Activated naive CD8-positive, alpha-beta T cell treated with anti-CD3 and anti-CD28 coated beads, Interleukin-2, amount 10 ng/mL, durations not matched to agents 7 days and 5 days (primary cell): ENCODE data around the gene SIGLEC10. TPM values are rescaled to one million over a fixed set of nuclear protein-coding genes. Genes with fewer than 3 reads are reported as not detected.
"Not testable (repeated sequence)": the region's sequence is repeated elsewhere in the genome, so short reads cannot be mapped to it uniquely, and the experiment has no call there.

ENCODE experiments used
- ATAC-seq: fragments of 150-1000 bp; cut with Tn5 transposase; one replicate; pipeline ENCODE4 v1.10.0; 2021; ENCODE audit warnings: low read depth, moderate library complexity
- POLR2A ChIA-PET: fragments of 350-600 bp; sonication (Branson Sonifier 250); formaldehyde crosslinking; loops from one replicate; lab custom pipeline; 2021; ENCODE audit warnings: antibody characterized with exemption; lab: Charles Lee
- DNase-seq: peaks from one replicate; pipeline ENCODE4 v3.0.0; 2021
- H3K27ac Mint-ChIP-seq: one replicate; pipeline ENCODE4 v1.8.0; 2022; ENCODE audit warnings: mild to moderate bottlenecking, mixed read lengths
- H3K27me3 Mint-ChIP-seq: one replicate; pipeline ENCODE4 v1.8.0; 2022; ENCODE audit warnings: mild to moderate bottlenecking, moderate library complexity, mixed read lengths
- H3K36me3 Mint-ChIP-seq: one replicate; pipeline ENCODE4 v1.8.0; 2021; ENCODE audit warnings: mild to moderate bottlenecking, mixed read lengths
- H3K4me1 Mint-ChIP-seq: one replicate; pipeline ENCODE4 v1.8.0; 2021; ENCODE audit warnings: mixed read lengths
- H3K4me3 Mint-ChIP-seq: one replicate; pipeline ENCODE4 v1.8.0; 2022; ENCODE audit warnings: mild to moderate bottlenecking, moderate library complexity, mixed read lengths
- H3K9me3 Mint-ChIP-seq: one replicate; pipeline ENCODE4 v1.8.0; 2021; ENCODE audit warnings: mixed read lengths
- total RNA-seq, 2 experiments: library from RNA; stranded (reverse); gene quantifications; one replicate each; pipeline ENCODE4 v1.2.3, GENCODE V29; 2021

SIGLEC10 gene
- total RNA-seq: under 1 TPM; 0.91 to 0.96 TPM

- Mint-ChIP-seq H3K36me3 (no peaks in the 10 kb centered on the region), H3K27ac (peak within 1 kb of the TSS; percentile 61), H3K9me3 (no peaks in the 10 kb centered on the region), H3K4me3 (peak within 1 kb of the TSS; percentile 32), H3K27me3 (peaks cover 21% of the 10 kb centered on the region), H3K4me1 (peaks cover 10% of the 10 kb centered on the region)
- ATAC-seq: peak; percentile 74
- POLR2A ChIA-PET: interaction anchor here (1.1 kb wide), 1 partner anchor 22 kb away, joined by 7 read pairs; no protein-coding TSS in a partner anchor
- peak; percentile 47 for DNase-seq
Observed at GRCh38 chr19:51417107-51417809, at the start of gene SIGLEC10. Gene SIGLEC10, minus strand, starts transcription at chr19:51417642. Its CDS starts 61 bp downstream, at chr19:51417581.

GRCh38 chr19:51466723-51467122, 49.3 kb upstream of the SIGLEC10 start:
- Mint-ChIP-seq H3K4me3 (no peak overlapping the region), H3K4me1 (peaks cover 15% of the 10 kb centered on the region), H3K27ac (no peak overlapping the region), H3K9me3 (no peaks in the 10 kb centered on the region), H3K36me3 (no peaks in the 10 kb centered on the region), H3K27me3 (peaks cover 66% of the 10 kb centered on the region)
- DNase-seq: no peak
- POLR2A ChIA-PET: no interaction called here
- no peak for ATAC-seq

- Mint-ChIP-seq H3K27me3 (peaks cover 74% of the 10 kb centered on the region), H3K4me1 (peaks cover 18% of the 10 kb centered on the region)
- POLR2A ChIA-PET, DNase-seq, H3K4me3 Mint-ChIP-seq, H3K27ac Mint-ChIP-seq, H3K36me3 Mint-ChIP-seq, H3K9me3 Mint-ChIP-seq: not testable (repeated sequence)
- peak; percentile 39 for ATAC-seq
Observed at GRCh38 chr19:51463976-51464581, 46.6 kb upstream of the SIGLEC10 start.

DNA sequence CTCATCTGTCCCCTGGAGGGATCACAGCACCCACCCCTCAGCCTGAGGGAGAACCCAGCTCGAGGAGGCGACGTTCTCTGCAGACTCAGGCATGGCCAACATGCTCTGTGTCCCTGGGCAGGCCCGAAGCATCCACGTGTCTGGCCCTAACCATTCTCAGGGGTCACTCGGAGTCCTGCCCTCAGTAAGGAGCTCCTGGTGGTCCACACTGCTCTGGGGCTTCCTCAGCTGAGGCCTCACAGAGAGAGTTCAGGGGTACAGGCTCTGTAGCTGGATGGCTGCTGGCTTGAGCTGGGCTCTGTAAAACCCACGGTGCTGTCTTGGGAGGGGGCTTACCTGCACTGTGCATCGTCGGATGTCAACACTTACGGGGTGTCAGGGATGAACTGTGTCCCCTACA, 45.2 kb upstream of the SIGLEC10 start:
- H3K27ac Mint-ChIP-seq: no peak overlapping the region
- H3K4me3 Mint-ChIP-seq: no peak overlapping the region

DNA sequence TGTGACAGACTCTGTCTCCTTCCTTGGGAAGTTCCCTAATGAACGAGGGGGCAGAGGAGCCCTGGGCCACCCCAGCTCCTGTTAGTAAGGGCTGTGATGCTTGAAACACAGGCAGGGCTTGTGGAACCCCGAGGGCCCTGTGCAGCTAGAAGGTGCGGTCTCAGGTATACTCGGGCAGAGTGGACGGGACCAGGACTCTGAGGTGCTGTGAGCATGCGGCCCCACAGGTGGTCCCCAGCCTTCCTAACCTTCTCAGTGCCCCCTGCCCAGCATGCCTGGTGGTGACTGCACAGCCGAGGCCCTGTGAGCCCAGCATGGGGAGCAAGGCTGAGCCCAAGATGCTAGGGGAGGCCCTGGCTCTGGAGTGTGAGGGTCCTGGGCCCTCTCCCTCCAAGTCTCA, 44.8 kb upstream of the SIGLEC10 start:
- H3K36me3 Mint-ChIP-seq: no peaks in the 10 kb centered on the region
- H3K4me3 Mint-ChIP-seq: no peak overlapping the region
- peaks cover 6% of the 10 kb centered on the region for H3K4me1 Mint-ChIP-seq
- H3K27ac Mint-ChIP-seq: no peak overlapping the region
- DNase-seq: no peak
- peaks cover 65% of the 10 kb centered on the region for H3K27me3 Mint-ChIP-seq
- POLR2A ChIA-PET: interaction anchor here (2.1 kb wide), 1 partner anchor 21 kb away, joined by 5 read pairs; no protein-coding TSS in a partner anchor
- H3K9me3 Mint-ChIP-seq: no peaks in the 10 kb centered on the region
- no peak for ATAC-seq

More for the DNA sequence above, 45.2 kb upstream of the SIGLEC10 start:
- H3K4me1 Mint-ChIP-seq: peaks cover 8% of the 10 kb centered on the region
- POLR2A ChIA-PET: interaction anchor here (2.1 kb wide), 1 partner anchor 21 kb away, joined by 5 read pairs; no protein-coding TSS in a partner anchor
- H3K36me3 Mint-ChIP-seq: no peaks in the 10 kb centered on the region
- ATAC-seq: no peak
- DNase-seq: no peak
- H3K9me3 Mint-ChIP-seq: no peaks in the 10 kb centered on the region
- peaks cover 69% of the 10 kb centered on the region for H3K27me3 Mint-ChIP-seq

DNA sequence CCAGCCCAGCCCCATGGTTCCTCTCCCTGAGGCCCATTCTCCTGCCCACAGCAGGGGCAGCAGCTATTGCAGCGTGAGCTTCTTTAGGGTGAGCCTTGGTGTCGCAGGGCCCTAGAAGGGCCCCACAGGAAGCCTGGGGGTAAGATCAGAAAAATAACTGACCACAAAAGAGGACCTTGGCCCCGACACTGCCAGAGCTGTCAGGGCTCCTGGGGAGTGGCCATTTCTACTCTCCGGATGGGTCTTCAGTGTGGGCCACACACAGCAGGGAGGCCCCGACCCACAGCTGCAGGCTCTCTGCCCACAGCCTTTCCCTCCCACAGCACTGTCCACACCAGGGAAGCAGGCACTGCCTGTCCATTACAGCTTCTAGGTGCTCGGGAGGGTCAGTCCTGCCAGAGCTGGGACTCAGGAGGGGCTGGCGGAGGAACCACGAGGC, 44.3 kb upstream of the SIGLEC10 start:
- Mint-ChIP-seq H3K27ac (no peak overlapping the region), H3K4me3 (no peak overlapping the region), H3K9me3 (no peaks in the 10 kb centered on the region), H3K4me1 (peaks cover 6% of the 10 kb centered on the region), H3K27me3 (peaks cover 63% of the 10 kb centered on the region), H3K36me3 (no peaks in the 10 kb centered on the region)
- no peak for DNase-seq
- ATAC-seq: no peak
- POLR2A ChIA-PET: interaction anchor here (2.1 kb wide), 1 partner anchor 20 kb away, joined by 5 read pairs; no protein-coding TSS in a partner anchor

DNA sequence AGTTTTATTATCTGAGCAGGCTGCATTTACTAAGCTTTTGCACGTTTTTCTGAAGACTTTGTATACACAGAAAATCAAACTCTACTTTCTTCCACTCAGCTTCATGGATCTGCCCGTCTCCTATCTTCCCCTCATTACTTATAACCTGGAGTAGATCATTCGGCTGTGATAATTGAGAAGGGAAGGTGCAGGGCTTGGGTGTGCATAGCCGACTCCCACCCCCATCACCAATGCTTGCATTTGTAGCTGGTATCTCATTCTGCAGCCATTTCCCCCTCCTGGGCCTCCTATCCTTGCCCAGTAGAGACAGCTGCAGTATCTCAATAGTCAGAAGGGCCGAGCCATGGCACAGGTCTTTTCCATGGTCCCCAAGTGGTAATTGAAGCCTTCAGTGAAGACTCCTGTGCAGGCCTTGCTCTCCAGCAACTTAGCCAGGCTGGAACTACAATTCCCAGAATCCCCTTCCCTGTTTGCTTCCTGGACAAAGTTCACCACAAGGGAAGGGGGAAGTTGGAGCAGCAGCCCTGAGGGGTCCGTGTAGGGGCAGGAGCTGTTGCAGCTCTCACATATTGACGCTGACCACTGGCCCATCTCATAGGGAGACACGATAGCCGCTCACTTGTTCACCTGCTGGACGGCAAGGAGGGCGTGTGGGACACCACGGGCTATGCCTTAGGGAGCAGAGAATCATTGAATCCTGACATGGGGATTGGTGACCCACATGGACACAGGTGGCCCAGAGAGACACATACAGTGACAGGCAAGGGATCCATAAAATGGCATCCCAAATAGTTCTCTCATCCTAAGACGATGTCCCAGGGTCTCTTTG, 42.9 kb upstream of the SIGLEC10 start:
- Mint-ChIP-seq H3K4me3 (no peak overlapping the region), H3K36me3 (no peaks in the 10 kb centered on the region), H3K4me1 (peaks cover 6% of the 10 kb centered on the region), H3K27me3 (peaks cover 49% of the 10 kb centered on the region), H3K9me3 (no peaks in the 10 kb centered on the region), H3K27ac (no peak overlapping the region)
- ATAC-seq: no peak
- DNase-seq: no peak
- POLR2A ChIA-PET: no interaction called here

DNA sequence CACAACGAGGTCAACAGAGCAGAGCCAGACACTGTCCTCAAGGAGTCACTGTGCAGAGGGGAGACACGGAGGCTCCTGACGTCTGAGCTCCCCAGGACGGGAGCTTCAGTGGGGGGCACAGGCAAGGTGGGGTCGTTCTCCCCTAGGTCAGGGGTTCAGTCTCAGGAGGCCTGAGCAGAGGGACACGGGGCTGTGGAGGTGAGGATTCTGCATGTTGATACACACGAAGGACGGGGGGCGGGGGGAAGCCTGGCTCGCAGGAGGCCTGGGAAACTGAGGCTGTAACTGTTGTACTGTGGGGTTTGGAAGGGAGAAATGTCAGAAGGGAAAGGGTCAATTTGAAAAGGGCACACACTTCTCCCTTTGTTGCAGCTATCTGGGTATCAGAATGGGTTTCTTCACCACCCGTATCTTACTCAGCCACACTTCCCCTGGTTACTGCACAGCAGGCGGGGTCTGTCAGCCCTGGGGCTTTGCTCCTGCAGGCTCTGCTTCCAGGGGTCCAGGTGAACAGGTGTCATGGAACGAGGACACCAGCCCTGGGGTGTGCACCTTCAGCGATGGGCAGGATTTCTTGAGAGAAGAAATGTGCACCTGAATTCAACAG, 41.6 kb upstream of the SIGLEC10 start:
- ATAC-seq: no peak
- Mint-ChIP-seq H3K36me3 (no peaks in the 10 kb centered on the region), H3K27me3 (peaks cover 39% of the 10 kb centered on the region), H3K9me3 (no peaks in the 10 kb centered on the region), H3K27ac (no peak overlapping the region), H3K4me3 (no peak overlapping the region), H3K4me1 (peaks cover 5% of the 10 kb centered on the region)
- POLR2A ChIA-PET: no interaction called here
- DNase-seq: no peak

- Mint-ChIP-seq H3K4me1 (peaks cover 4% of the 10 kb centered on the region), H3K27me3 (peaks cover 34% of the 10 kb centered on the region), H3K36me3 (no peaks in the 10 kb centered on the region), H3K27ac (no peak within 1 kb of the TSS), H3K4me3 (no peak within 1 kb of the TSS), H3K9me3 (no peaks in the 10 kb centered on the region)
- POLR2A ChIA-PET: no interaction called here
- ATAC-seq (no peak), DNase-seq (no peak)
Observed at GRCh38 chr19:51458051-51458645, 40.7 kb upstream of the SIGLEC10 start, which contains the start of gene SIGLEC8. Gene SIGLEC8, minus strand, starts transcription at chr19:51458454. Its CDS starts 67 bp downstream, at chr19:51458387.

- Mint-ChIP-seq H3K4me3 (no peak overlapping the region), H3K4me1 (peaks cover 3% of the 10 kb centered on the region), H3K27ac (no peak overlapping the region), H3K27me3 (peaks cover 27% of the 10 kb centered on the region), H3K36me3 (no peaks in the 10 kb centered on the region), H3K9me3 (no peaks in the 10 kb centered on the region)
- DNase-seq (no peak), ATAC-seq (no peak)
- POLR2A ChIA-PET: no interaction called here
Observed at GRCh38 chr19:51457351-51458013, 40.0 kb upstream of the SIGLEC10 start.

- Mint-ChIP-seq H3K27ac (no peak overlapping the region), H3K36me3 (no peaks in the 10 kb centered on the region), H3K4me1 (peaks cover 3% of the 10 kb centered on the region), H3K27me3 (peaks cover 22% of the 10 kb centered on the region), H3K4me3 (no peak overlapping the region), H3K9me3 (no peaks in the 10 kb centered on the region)
- ATAC-seq (no peak), DNase-seq (no peak)
- POLR2A ChIA-PET: no interaction called here
Observed at GRCh38 chr19:51456541-51457290, 39.3 kb upstream of the SIGLEC10 start.
